ENCODE results near the gene CBFA2T3. TPM values are rescaled to one million over a fixed set of nuclear protein-coding genes. Genes with fewer than 3 reads are reported as not detected.

Gene CBFA2T3
- total and polyA plus RNA-seq, 2 of the 13 experiments (the other 11 are each of a cell fraction or from before 2014, with no cell fraction given): 0.05 TPM; not detected in 1

- TF ChIP-seq AHDC1 (CRISPR knock-in tag; IDR thresholded peaks at IDR 0.05; ENCODE audit: borderline replicate concordance): no peak
- TF ChIP-seq SP5 (CRISPR knock-in tag; IDR thresholded peaks at IDR 0.05; ENCODE audit: borderline replicate concordance, low read depth): no peak
- peak; percentile 69 for TF ChIP-seq RARA (CRISPR knock-in tag; IDR thresholded peaks at IDR 0.05)
- TF ChIP-seq ZNF567 (CRISPR knock-in tag; IDR thresholded peaks at IDR 0.05; ENCODE audit: borderline replicate concordance): no peak
- 0 out of 2 replicates have a peak, but pooled peaks have one; percentile 38 for TF ChIP-seq TGIF2 (CRISPR knock-in tag; IDR thresholded peaks at IDR 0.05)
- TF ChIP-seq NR2C2 (CRISPR knock-in tag; IDR thresholded peaks at IDR 0.05; ENCODE audit: borderline replicate concordance): peak; percentile 50; the same call in 1 of the 2 replicates
- TF ChIP-seq MTA3 (CRISPR knock-in tag; IDR thresholded peaks at IDR 0.05): no peak
- peak; percentile 26; the same call in 1 of the 2 replicates for TF ChIP-seq SAP130 (CRISPR knock-in tag; IDR thresholded peaks at IDR 0.05; ENCODE audit: low read depth)
- peak; percentile 66; the same call in 1 of the 2 replicates for TF ChIP-seq ZNF543 (CRISPR knock-in tag; IDR thresholded peaks at IDR 0.05)
- peak; percentile 83 for TF ChIP-seq CBX1 (IDR thresholded peaks at IDR 0.05; ENCODE audit: low read depth)
- TF ChIP-seq THYN1 (CRISPR knock-in tag; IDR thresholded peaks at IDR 0.05; ENCODE audit: borderline replicate concordance, low read depth): no peak
- peak; percentile 89 for TF ChIP-seq HOXA3 (CRISPR knock-in tag; IDR thresholded peaks at IDR 0.05)
- TF ChIP-seq NFYC (CRISPR knock-in tag; IDR thresholded peaks at IDR 0.05): 0 out of 2 replicates have a peak, but pooled peaks have one; percentile 21
- no peak for TF ChIP-seq ZNF766 (CRISPR knock-in tag; IDR thresholded peaks at IDR 0.05; ENCODE audit: borderline replicate concordance)
- TF ChIP-seq ATF1 (CRISPR knock-in tag; IDR thresholded peaks at IDR 0.05): no peak
- TF ChIP-seq, protein P1, sequence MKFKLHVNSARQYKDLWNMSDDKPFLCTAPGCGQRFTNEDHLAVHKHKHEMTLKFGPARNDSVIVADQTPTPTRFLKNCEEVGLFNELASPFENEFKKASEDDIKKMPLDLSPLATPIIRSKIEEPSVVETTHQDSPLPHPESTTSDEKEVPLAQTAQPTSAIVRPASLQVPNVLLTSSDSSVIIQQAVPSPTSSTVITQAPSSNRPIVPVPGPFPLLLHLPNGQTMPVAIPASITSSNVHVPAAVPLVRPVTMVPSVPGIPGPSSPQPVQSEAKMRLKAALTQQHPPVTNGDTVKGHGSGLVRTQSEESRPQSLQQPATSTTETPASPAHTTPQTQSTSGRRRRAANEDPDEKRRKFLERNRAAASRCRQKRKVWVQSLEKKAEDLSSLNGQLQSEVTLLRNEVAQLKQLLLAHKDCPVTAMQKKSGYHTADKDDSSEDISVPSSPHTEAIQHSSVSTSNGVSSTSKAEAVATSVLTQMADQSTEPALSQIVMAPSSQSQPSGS (CRISPR knock-in tag; IDR thresholded peaks at IDR 0.05): peak; percentile 47; the same call in 1 of the 2 replicates
- no peak for TF ChIP-seq ZNF101 (CRISPR knock-in tag; IDR thresholded peaks at IDR 0.05; ENCODE audit: borderline replicate concordance, low read depth)
- TF ChIP-seq, protein P2, sequence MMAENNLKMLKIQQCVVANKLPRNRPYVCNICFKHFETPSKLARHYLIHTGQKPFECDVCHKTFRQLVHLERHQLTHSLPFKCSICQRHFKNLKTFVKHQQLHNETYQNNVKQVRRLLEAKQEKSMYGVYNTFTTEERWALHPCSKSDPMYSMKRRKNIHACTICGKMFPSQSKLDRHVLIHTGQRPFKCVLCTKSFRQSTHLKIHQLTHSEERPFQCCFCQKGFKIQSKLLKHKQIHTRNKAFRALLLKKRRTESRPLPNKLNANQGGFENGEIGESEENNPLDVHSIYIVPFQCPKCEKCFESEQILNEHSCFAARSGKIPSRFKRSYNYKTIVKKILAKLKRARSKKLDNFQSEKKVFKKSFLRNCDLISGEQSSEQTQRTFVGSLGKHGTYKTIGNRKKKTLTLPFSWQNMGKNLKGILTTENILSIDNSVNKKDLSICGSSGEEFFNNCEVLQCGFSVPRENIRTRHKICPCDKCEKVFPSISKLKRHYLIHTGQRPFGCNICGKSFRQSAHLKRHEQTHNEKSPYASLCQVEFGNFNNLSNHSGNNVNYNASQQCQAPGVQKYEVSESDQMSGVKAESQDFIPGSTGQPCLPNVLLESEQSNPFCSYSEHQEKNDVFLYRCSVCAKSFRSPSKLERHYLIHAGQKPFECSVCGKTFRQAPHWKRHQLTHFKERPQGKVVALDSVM (CRISPR knock-in tag; IDR thresholded peaks at IDR 0.05): peak; percentile 23; the same call in 1 of the 2 replicates
- TF ChIP-seq, protein P3, sequence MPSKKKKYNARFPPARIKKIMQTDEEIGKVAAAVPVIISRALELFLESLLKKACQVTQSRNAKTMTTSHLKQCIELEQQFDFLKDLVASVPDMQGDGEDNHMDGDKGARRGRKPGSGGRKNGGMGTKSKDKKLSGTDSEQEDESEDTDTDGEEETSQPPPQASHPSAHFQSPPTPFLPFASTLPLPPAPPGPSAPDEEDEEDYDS (CRISPR knock-in tag; IDR thresholded peaks at IDR 0.05): no peak
- TF ChIP-seq RBFOX2 (IDR thresholded peaks at IDR 0.05; ENCODE audit: low read depth, low read length): peak; percentile 34; the same call in 1 of the 2 replicates
Observed at GRCh38 chr16:88839026-88839529, 137.9 kb downstream of the CBFA2T3 start (continued).

Data from HepG2 (cell line).